Measurements from ENCODE around the gene CBLL1.

Gene CBLL1

DNA sequence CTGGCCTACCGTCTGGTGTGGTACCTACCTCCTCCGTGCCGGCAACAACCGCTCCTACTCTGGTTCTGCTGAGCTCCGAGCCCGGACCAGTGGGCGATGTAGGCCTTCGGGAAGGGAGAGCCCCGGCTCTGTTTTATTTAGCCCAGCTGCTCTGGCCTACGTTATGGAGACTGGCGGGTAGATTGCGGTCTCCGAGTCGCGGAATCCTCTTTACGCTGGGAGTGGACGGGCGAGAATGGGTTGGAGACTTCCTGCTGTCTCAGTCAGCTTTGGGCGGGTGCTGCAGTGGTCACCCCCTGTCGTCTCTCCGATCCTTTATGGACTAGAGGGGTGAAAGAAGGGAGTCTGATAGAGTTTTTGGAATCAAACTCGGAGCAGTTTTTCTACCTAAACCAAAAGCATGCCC, 406 bp downstream of the CBLL1 start:
- DNase-seq = no peak

DNA sequence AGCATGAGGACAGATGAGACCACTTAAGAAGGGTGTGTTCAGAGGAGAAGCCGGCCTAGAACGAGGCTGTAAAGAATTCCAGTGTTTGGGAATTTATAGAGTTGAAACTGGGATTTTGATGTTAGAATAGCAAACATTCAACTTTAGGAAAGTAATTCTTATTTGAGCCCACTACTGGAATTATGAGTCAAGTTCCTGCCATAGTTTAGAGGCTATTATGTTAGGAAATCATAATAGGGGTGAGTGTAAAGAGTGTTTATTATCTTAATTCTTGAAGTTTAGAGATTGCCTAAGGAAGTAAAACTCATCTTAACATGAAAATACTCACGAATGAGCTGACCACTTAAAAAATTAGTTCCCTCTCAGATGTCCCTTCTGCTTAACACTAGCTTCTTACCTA, 2.1 kb downstream of the CBLL1 start:
- no peak for DNase-seq

DNA sequence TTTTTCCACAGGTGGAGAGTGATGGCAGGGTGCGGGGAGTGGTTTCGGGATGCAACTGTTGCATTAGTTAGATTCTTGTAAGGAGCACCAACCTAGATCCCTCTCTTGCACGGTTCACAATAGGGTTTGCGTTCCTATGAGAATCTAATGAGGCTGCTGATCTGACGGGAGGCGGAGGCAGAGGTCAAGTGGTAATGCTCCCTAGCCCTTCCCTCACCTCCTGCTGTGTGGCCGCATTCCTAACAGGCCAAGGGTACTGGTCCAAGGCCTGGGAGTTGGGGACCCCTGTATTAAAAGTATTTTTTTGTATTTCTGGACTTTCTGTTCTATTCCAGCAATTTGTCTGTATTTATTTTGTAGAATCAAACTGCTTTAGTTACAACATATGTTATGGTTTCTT, 7.2 kb downstream of the CBLL1 start:
- no peak for DNase-seq

DNA sequence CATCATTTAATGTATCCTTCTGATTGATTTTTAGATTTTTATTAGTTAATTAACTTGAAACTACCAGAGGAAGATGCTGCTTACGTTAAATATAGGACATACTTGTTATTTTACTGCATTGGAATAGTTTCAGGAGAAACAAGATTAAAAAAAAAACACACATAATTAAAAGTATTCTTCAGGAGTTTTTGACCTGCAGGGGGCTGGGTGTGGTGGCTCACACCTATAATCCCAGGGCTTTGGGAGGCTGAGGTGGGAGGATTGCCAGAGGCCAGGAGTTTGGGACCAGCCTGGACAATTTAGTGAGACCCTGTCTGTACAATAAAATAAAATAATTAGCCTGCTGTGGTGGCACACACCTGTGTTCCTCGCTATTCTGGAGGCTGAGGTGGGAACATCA, 10.7 kb downstream of the CBLL1 start:
- DNase-seq = no peak

DNA sequence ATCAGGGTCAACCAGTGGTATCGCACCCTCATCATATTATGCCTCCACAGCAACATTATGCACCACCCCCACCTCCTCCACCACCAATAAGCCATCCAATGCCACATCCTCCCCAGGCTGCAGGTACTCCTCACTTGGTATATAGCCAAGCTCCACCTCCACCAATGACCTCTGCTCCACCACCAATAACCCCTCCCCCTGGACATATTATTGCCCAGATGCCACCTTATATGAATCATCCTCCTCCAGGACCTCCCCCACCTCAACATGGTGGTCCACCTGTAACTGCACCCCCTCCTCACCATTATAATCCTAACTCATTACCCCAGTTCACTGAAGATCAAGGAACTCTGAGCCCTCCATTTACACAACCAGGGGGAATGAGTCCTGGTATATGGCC, 14.7 kb downstream of the CBLL1 start:
- DNase-seq = no peak

DNA sequence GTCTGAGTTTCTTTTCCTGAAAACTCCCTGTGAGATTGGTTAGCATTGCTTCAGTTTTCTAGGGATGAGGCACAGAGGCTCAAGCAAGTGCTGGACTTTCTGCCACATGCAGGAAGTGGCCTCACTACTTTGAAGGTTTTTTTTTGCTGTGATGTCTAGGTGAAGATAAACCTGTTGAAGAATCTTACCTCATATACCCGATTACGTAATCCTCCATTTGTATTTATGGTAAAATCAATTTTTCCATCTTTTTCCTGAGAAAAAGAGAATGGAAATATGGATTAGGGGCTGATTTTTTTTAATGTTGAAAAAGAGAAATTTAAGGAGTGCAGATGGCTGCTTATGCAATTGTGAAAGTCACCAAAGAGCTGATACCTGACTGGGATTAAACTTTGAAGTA, 23.4 kb downstream of the CBLL1 start:
- no peak for DNase-seq

DNA sequence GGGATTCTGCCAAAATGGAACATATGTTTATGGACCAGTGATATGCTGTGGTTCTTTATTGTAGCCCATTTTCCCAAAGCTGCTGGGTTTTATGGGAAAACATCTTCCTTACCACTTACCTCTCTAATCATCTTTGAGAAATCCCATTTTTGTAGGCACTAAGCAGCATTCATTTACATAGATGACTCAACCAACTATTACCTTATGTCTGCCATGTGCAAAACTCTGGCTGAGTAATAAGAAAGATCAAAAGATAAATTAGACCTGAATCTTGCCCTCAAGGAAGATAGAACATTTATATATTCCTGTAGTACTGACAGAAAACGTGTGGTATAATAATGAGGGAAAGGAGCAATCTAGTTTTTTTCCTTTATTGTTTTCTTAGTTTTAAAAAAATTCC, 24.3 kb downstream of the CBLL1 start:
- no peak for DNase-seq

DNA sequence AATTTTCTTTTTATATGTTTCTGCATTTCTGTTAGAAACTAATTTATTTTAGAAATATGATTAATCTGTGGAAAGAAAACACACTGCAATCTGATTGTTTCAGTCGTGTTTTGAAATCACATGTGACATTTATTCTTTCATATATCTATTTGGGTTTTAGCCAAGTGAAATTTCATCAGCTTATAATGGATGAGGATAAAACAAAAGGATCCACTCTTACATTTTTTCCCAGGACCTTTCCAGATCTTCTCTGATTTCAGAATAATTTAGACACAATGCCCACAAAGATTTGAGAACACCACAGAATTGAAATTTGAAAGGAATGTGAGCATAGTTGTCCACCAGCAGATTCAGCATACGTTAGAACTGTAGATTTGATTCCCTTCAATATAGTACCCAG, 29.1 kb downstream of the CBLL1 start:
- no peak for DNase-seq

DNA sequence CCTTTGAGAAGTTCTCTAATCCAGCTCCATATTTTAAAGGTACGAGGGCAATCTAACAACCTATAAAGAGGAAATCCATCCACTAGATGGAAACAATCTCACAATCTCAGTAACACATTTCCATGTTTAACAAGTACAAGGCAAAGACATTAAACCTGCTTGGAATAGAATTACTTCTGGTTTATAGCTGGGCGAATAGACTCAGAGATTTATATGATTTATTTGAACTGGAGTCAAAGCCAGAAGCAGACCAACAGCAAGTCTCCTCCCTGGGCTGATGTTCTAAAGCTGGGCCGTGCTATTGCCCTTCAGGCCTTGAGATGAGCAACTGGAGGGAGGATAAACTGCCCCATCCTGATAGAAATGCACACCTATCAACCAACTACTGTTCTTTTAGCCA, 33.8 kb downstream of the CBLL1 start:
- no peak for DNase-seq

DNA sequence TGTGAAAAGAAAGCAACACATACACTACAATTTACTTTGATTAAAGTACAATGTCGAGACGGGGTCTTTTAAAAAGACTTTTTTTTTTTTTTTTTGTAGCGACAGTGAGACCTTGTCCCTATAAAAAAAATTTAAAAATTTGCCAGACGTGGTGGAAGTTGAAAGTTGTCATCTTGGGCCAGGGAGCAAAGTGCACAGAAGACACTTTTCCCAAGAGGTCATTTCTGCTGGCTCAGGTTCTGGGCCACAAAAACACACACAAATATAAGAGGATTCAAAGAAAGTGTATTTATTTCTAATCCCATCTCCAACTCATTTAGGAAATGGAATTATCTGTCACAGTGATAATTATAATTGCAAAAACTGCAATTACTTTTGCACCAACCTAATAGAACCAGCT, 34.3 kb downstream of the CBLL1 start:
- DNase-seq = no peak

DNA sequence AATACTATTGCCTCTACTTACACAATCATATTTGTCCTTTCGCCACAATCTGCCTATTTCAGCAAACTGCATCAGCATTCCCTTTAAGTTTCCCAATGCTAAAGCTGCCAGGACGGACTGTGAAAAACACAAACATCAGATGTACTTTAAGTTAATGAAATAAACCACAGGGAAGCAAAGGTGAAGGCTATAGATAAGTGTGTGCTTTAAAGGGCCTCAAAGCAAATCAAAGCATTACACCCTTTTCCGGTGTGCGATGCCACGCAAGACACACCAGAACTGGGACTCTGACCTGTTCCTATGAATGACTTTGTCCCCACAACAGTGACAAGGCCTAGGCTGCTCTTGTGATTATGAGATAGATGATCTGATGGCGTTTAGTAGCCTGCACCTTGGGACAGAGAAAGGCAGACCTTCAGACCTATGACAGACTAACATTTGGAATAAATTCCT, 35.7 kb downstream of the CBLL1 start:
- DNase-seq = no peak

DNA sequence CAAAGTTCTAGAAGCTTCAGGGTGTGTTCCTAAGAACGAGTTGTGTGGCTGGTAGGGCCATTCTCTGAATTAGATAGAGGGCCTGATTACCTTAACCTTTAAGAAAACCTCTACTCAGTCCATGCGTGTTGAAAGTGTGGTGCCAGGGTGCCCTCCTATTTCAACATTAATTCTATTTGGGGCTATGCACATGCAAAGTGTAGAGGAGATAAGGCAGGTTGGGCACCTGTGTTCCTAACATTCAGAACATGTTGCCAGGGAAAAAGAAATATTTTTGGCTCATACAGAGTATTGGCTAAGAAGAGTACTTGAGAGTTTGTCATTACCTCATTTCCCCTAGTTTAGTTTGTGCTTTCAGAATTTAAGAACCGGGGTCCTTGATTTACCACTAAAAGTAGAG, 38.4 kb downstream of the CBLL1 start:
- no peak for DNase-seq

DNA sequence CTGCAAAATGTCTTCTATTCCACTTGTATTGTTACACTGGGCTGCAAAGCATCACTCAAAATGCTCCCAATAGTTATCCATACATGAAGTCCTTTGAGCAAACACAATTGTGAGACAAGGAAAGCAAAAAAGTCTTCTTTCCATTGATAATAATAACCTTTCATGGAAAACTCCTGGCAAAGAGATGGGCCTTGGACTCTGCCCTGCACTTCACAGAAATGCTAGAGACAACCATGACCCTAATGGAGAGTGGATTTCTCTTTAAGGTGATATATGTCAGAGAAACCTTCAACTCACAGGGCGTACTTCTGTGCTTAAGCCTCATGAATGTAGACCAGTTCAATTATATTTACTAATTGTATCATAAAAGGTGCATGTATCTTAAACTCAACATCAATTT, 39.7 kb downstream of the CBLL1 start:
- no peak for DNase-seq

DNA sequence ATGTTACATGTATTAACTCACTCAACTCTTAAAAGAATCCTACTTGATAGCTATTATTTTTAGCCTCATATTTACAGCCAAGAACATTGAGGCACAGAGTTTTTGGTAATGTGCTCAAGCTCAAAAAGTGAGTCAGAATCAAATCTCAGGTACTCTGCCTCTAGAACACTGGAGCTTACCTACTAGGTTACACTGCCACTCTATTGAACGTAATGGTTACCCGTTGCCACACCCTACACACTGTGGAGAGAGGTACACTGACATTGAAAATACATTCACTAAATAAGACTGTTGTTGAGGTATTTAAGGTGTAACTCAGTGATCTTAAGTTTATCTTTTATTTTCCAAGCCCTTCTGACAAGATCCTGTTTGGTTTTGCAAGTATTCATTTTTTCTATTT, 41.2 kb downstream of the CBLL1 start:
- DNase-seq = no peak

DNA sequence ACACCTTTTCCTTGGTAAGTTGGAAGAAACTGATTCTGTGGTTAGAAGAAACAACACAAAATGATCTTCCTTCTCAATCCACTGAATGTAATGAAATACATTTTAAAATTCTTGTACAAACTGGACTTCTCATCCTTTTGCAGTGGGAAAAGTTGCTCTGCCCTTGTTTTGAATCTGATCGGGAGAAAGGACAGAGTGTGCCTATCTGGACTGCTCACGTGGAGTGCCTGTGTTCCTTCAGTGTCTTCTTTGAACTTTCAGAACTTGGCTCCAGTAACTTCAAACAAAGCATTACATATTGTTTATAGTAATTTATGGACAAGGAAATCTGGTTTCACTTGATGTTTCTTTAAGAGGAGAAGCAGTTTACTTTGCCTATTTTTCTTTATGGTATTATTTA, 42.0 kb downstream of the CBLL1 start:
- DNase-seq = no peak

DNA sequence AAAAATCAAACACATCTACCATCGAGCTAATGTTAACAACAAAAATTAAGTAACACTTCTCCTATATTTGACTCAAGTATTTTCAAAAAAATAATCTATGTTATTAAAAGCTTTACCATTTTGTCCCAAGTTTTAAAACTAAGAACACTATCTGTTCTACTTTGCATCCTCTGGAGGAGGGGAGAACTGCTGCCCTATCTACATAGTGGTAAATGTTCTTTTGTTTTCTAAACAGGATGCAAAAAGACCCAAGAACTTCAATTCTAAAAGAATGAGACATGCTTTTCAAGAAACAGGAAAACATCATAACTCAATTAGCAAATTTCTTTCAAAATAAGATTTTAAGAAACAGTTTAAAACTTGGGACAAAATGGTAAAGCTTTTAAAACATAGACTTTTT, 44.3 kb downstream of the CBLL1 start:
- no peak for DNase-seq

DNA sequence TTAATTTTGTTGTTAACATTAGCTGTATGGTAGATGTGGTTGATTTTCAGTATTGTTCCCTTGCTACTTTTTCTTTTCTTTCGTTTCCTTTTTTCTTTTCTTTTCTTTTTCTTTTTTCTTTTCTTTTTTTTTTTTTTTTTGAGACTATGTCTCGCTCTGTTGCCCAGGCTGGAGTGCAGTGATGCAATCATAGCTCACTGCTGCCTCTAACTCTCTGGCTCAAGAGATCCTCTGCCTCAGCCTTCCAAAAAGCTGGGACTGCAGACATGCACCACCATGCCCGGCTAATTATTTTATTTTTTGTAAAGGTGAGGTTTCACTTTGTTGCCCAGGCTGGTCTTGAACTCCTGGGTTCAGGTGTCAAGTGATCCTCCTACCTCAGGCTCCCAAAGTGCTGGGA, 44.7 kb downstream of the CBLL1 start:
- no peak for DNase-seq

DNA sequence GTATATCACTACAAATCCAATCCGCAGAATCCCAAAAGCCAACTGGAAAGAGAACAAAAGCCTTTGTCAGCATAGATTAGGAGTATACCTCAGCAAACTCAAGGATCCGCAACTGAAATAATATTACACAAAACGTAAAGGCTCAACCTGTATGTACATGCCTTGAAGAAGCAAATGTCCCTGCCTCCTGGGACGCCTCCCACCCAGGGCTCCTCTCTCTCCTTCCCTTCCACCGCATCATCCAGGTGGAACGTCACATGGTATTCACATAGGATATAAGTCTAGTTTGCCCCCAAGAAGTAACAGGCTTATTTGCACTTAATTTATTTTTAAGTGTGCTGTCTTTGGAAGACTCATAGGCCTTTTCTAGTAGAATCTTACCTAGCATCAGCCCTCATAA, 45.7 kb downstream of the CBLL1 start:
- DNase-seq = no peak

DNA sequence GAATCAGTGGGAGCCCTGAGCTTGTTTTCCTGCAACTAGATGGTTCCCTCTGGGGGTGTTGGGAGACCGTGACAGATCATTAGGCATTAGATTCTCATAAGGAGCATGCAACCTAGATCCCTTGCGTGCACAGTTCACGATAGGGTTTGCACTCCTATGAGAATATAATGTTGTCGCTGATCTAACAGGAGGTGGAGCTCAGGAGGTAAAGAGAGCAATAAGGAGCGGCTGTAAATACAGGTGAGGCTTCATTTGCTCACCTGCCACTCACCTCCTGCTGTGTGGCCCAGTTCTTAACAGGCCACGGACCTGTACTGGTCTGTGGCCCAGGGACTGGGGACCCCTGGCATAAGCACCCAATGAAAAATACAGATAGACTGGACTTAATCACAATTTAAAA, 48.4 kb downstream of the CBLL1 start:
- DNase-seq = no peak

DNA sequence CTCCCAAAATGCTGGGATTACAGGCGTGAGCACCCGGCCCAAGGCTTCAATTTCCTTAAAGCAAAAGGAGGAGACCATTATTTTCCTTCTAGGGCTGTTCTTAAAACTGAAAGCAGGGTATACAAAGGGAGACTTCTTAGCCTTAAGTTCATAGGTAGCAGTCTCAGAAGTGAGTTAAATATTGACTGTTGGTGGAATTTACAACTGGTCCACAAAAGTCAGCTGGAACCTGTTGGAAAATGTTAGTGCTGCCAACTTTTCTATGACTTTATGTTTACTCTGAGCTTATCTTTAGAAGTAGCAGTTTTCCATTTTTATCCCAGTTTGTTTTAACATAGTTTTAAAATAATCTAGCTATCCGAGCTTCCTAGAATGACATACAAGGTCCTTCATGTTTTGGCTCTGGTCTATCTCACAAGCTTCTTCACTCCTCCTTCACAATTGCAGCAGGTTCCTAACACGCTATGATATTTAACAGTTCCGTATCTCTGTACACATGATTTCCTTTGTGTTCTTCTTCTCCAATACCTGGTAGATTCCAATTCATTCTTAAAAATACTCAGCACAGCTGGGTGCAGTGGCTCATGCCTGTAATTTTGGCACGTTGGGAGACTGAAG, 55.8 kb downstream of the CBLL1 start:
- no peak for DNase-seq

DNA sequence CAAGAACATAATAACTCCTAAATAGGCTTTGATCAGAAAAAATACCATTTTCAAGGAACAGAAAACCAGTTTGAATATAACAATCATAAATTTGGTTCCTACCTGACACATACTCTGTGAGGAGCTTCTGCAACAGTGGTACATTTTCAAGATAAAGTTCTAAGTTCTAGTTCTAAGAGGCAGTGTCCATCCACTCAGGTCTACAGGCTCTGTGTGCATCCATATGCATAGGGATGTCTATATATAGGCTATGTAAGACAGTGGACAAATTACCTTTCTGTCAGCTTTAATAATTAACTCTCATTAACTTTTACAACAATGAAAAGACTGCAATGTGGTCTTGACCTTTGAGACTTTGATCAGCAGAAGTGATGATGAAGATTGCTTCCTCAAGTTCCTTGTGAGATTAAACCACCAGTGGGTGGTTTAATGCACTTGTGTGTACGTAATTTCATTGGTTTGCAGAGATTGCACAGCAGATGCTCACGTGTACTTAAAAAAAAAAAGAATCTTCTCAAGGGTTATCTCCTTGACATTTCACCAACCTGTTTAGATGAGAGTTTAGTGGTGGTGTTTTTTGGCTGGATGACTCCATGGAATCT, 59.2 kb downstream of the CBLL1 start, which contains the start of gene SLC26A3:
Gene SLC26A3, minus strand, starts transcription at position 215 of the 602 bp plus-strand sequence. CDS start 8,714 bp downstream, outside the sequence.
- DNase-seq = no peak

DNA sequence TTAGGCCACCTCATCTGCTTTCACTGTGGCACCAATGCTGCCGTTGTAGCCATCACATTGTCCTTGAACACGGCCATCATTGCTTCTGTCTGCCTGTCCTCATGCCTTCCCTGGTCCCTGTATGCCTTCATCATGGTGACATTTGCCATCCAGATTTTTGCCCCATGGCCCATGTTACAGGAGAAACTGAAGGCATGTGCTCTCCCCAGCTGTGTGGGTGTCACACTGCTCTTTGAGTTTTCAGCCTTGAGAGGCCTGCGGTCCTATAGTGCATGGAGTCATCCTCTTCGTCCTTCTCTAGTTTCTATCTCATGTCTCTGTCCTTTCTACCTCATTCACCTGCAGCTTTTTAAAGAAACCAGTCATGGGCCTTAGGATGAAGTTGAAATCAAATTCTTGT, 65.2 kb downstream of the CBLL1 start:
- no peak for DNase-seq

DNA sequence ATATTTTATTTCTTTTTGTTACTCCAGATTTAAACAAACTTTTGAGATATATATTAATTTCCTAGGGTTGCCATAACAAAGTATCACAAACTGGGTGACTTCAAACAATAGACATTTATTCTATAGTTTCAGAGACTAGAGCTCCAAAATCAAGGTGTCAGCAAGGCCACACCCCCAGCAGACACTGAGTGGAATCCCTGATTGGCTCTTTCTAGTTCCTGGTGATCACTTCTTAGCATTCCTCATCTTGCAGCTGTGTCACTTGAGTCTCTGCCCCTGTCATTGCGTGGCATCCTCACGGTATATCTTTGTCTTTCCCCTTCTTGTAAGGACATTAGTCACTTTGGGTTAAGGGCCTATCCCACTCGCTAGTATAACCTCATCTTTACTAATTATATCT, 66.7 kb downstream of the CBLL1 start:
- no peak for DNase-seq
